Heart left ventricle (tissue), 13 donors: ENCODE data around the gene PSORS1C1.

Source experiments
- CTCF ChIP-seq, 12 donors: fragments of 200-600 bp; sonication (generic) in 4 of 12; IDR thresholded peaks; one replicate each; pipeline versions ENCODE4 v1.5.0 to v1.8.0; 2018 to 2022; ENCODE audit warnings: antibody characterized with exemption in 12 of 12, mild to moderate bottlenecking in 5 of 12
- POLR2A ChIP-seq, 2 donors: fragments of 450-650 bp; IDR thresholded peaks; one replicate each; pipeline ENCODE4 v1.6.1; 2017; ENCODE audit warnings: antibody characterized with exemption in 2 of 2, mild to moderate bottlenecking in 2 of 2, moderate library complexity in 2 of 2
- donor health status: ischemic (EF 13 %, LVEDD 7.1; RV severe dilation, severe dysfunction).
- donor health status: DM: no; HTN: yes; CAD: no.
- donor health status: DM: no; HTN: no; CAD: no.
- donor health status: ischemic (EF 25% LVEDD 6.9; RV normal size, moderate dysfunction).
- donor health status: ischemic (EF 25% LVEDD 5.7; RV mildly dilated, moderate dysfunction).
- donor health status: ischemic (EF 35%, LVEDD 5.7; RV mildly dilated, moderate dysfunction).
- donor health status: nonischemic (EF 11% LVEDD 7.7; RV severe dilation, severe dysfunction).
- donor health status: DM: yes; HTN: yes; CAD: no.
- donor health status: PGD.
- donor health status: ischemic (EF 29% LVEDD 5.4; RV normal size, mild dysfunction).
- donor health status: nonischemic (EF 23%, LVEDD 6.1; RV moderate dilation, normal function).

DNA sequence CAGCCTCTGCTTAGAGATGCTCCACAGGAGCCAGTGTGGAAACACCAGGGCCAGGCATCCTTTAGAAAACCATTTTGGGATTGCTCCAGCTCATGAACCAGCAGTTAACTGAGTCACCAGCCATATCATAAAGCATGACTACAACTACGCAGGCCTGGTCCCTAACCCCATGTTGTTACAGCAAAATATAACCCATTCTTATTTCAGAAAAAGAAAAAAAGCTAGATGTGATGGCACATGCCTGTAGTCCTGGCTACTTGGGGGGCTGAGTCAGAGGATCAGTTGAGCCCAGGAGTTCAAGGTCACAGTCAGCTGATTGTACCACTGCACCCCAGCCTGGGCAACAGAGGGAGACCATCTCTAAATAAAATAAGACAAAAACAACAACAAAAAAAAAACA is 39.1 kb upstream of the PSORS1C1 start:
- TF ChIP-seq POLR2A (IDR thresholded peaks at IDR 0.05) = no peak
- TF ChIP-seq CTCF (IDR thresholded peaks at IDR 0.05) = no peak
